GM19463 (cell line): ENCODE measurements around the gene TSPAN9.

Experiments used
- ATAC-seq: cut with Tn5 transposase; IDR thresholded peaks from one replicate; pipeline ENCODE4 v1.9.1; 2021; ENCODE audit warnings: mild to moderate bottlenecking, moderate library complexity; ENCODE audit not compliant: unreplicated experiment

Gene TSPAN9

GRCh38 chr12:3202096-3202495, 124.9 kb downstream of the TSPAN9 start:
- no peak for ATAC-seq

- no peak for ATAC-seq
These were observed 125.7 kb downstream of the TSPAN9 start for GRCh38 chr12:3202734-3203446.

- no peak for ATAC-seq
These were observed 126.5 kb downstream of the TSPAN9 start for GRCh38 chr12:3203713-3204112.

- ATAC-seq, result no peak
These were observed 127.0 kb downstream of the TSPAN9 start for GRCh38 chr12:3204143-3204542.

GRCh38 chr12:3204730-3205531, 127.8 kb downstream of the TSPAN9 start:
- ATAC-seq, result no peak

- no peak for ATAC-seq
These were observed 128.8 kb downstream of the TSPAN9 start for GRCh38 chr12:3205742-3206519.

- no peak for ATAC-seq
These were observed 129.4 kb downstream of the TSPAN9 start for GRCh38 chr12:3206536-3207072.

GRCh38 chr12:3207175-3207574, 130.0 kb downstream of the TSPAN9 start:
- ATAC-seq, result no peak

- ATAC-seq, result no peak
These were observed 130.7 kb downstream of the TSPAN9 start for GRCh38 chr12:3207858-3208257.

GRCh38 chr12:3213188-3213587, 136.0 kb downstream of the TSPAN9 start:
- ATAC-seq, result no peak

- no peak for ATAC-seq
These were observed 136.6 kb downstream of the TSPAN9 start for GRCh38 chr12:3213768-3214167.

- ATAC-seq, result no peak
These were observed 137.6 kb downstream of the TSPAN9 start for GRCh38 chr12:3214526-3215365.

- no peak for ATAC-seq
These were observed 138.3 kb downstream of the TSPAN9 start for GRCh38 chr12:3215410-3215975.

- ATAC-seq, result no peak
These were observed 138.9 kb downstream of the TSPAN9 start for GRCh38 chr12:3216097-3216496.

GRCh38 chr12:3216726-3217682, 139.8 kb downstream of the TSPAN9 start:
- ATAC-seq, result no peak

GRCh38 chr12:3217683-3218079, 140.5 kb downstream of the TSPAN9 start:
- ATAC-seq, result no peak

GRCh38 chr12:3218228-3219171, 141.3 kb downstream of the TSPAN9 start:
- ATAC-seq, result no peak

GRCh38 chr12:3219233-3219632, 142.1 kb downstream of the TSPAN9 start:
- no peak for ATAC-seq
